ENCODE measurements around the gene SPATA7. TPM values are rescaled to one million over a fixed set of nuclear protein-coding genes. Genes with fewer than 3 reads are reported as not detected.

Gene SPATA7
- total RNA-seq, 1 donor from 2014 or later = 9.6 TPM

- Histone ChIP-seq H3K4me1 (no peaks in the 10 kb centered on the region), H3K36me3 (no peaks in the 10 kb centered on the region), H3K27me3 (no peaks in the 10 kb centered on the region), H3K27ac (no peak overlapping the region), H3K4me3 (no peak overlapping the region), H3K9me3 (no peaks in the 10 kb centered on the region)
- DNase-seq (ENCODE audit: extremely low spot score in 2 of 2) = no peak
- TF ChIP-seq POLR2AphosphoS5 (IDR thresholded peaks at IDR 0.05; ENCODE audit: insufficient read depth in 1 of 2, low read depth in 1 of 2) (no peak), POLR2A (IDR thresholded peaks at IDR 0.05) (no peak), CTCF (IDR thresholded peaks at IDR 0.05) (no peak)
- intact Hi-C loops (cut with DNase I) = no loop called here
These were observed 40.8 kb downstream of the SPATA7 start for GRCh38 chr14:88426271-88426670.

- intact Hi-C loops (cut with DNase I) = no loop called here
- Histone ChIP-seq H3K27me3 (no peaks in the 10 kb centered on the region), H3K4me1 (no peaks in the 10 kb centered on the region), H3K9me3 (no peaks in the 10 kb centered on the region), H3K36me3 (peaks cover 0 to 10% of the 10 kb centered on the region in 2 donors), H3K27ac (no peak overlapping the region), H3K4me3 (no peak overlapping the region)
- DNase-seq (ENCODE audit: extremely low spot score in 2 of 2) = no peak
- TF ChIP-seq CTCF (IDR thresholded peaks at IDR 0.05) (no peak), POLR2AphosphoS5 (IDR thresholded peaks at IDR 0.05; ENCODE audit: insufficient read depth in 1 of 2, low read depth in 1 of 2) (no peak), POLR2A (IDR thresholded peaks at IDR 0.05) (no peak)
These were observed 45.5 kb downstream of the SPATA7 start for GRCh38 chr14:88430976-88431375.

GRCh38 chr14:88437658-88438057, 52.2 kb downstream of the SPATA7 start:
- TF ChIP-seq POLR2A (IDR thresholded peaks at IDR 0.05) (no peak), POLR2AphosphoS5 (IDR thresholded peaks at IDR 0.05; ENCODE audit: insufficient read depth in 1 of 2, low read depth in 1 of 2) (no peak), CTCF (IDR thresholded peaks at IDR 0.05) (no peak)
- intact Hi-C loops (cut with DNase I) = no loop called here
- H3K36me3 ChIP-seq = peaks cover 0 to 25% of the 10 kb centered on the region in 2 donors

GRCh38 chr14:88439088-88439487, 53.6 kb downstream of the SPATA7 start:
- TF ChIP-seq CTCF (IDR thresholded peaks at IDR 0.05) (no peak), POLR2A (IDR thresholded peaks at IDR 0.05) (no peak), POLR2AphosphoS5 (IDR thresholded peaks at IDR 0.05; ENCODE audit: insufficient read depth in 1 of 2, low read depth in 1 of 2) (no peak)
- intact Hi-C loops (cut with DNase I) = no loop called here
- peaks cover 0 to 25% of the 10 kb centered on the region in 2 donors for H3K36me3 ChIP-seq
- H3K4me3 ChIP-seq = no peak overlapping the region
- no peak for DNase-seq (ENCODE audit: extremely low spot score in 2 of 2)
- H3K4me1 ChIP-seq = no peaks in the 10 kb centered on the region
- no peaks in the 10 kb centered on the region for H3K27me3 ChIP-seq
- H3K27ac ChIP-seq = no peak overlapping the region
- H3K9me3 ChIP-seq = no peaks in the 10 kb centered on the region

More at GRCh38 chr14:88437658-88438057, 52.2 kb downstream of the SPATA7 start:
- H3K27me3 ChIP-seq = no peaks in the 10 kb centered on the region
- H3K27ac ChIP-seq = no peak overlapping the region
- no peak overlapping the region for H3K4me3 ChIP-seq
- DNase-seq (ENCODE audit: extremely low spot score in 2 of 2) = no peak
- no peaks in the 10 kb centered on the region for H3K9me3 ChIP-seq
- H3K4me1 ChIP-seq = no peaks in the 10 kb centered on the region

GRCh38 chr14:88452231-88452630, 66.8 kb downstream of the SPATA7 start:
- Histone ChIP-seq H3K27ac (no peak overlapping the region), H3K9me3 (no peaks in the 10 kb centered on the region), H3K27me3 (no peaks in the 10 kb centered on the region), H3K4me1 (no peaks in the 10 kb centered on the region), H3K36me3 (no peaks in the 10 kb centered on the region), H3K4me3 (no peak overlapping the region)
- intact Hi-C loops (cut with DNase I) = no loop called here
- no peak for TF ChIP-seq CTCF (IDR thresholded peaks at IDR 0.05)
- no peak for TF ChIP-seq POLR2AphosphoS5 (IDR thresholded peaks at IDR 0.05; ENCODE audit: insufficient read depth in 1 of 2, low read depth in 1 of 2)
- TF ChIP-seq POLR2A (IDR thresholded peaks at IDR 0.05) = no peak
- DNase-seq (ENCODE audit: extremely low spot score in 2 of 2) = no peak
